PC-9 (cell line): ENCODE data around the gene TLE3. TPM values are rescaled to one million over a fixed set of nuclear protein-coding genes. Genes with fewer than 3 reads are reported as not detected.

Experiments
- BruUV-seq: library from RNA; stranded (reverse); fragments of 400-500 nt; replicated peaks from 2 replicates; lab custom pipeline; 2021; lab: Mats Ljungman, UMichigan
- CTCF ChIA-PET: fragments of 300-600 bp; sonication (Branson Sonifier 250); formaldehyde crosslinking; loops from one replicate; lab custom pipeline; 2022; ENCODE audit warnings: antibody characterized with exemption; lab: Charles Lee
- POLR2A ChIA-PET: fragments of 300-600 bp; sonication (Branson Sonifier 250); formaldehyde crosslinking; loops from one replicate; lab custom pipeline; 2022; ENCODE audit warnings: antibody characterized with exemption; ENCODE audit not compliant: unreplicated experiment; lab: Charles Lee
- DNase-seq, 2 experiments: peaks; one replicate each; pipeline versions ENCODE4 v3.0.0 to v3.0.0-alpha.2; 2015 to 2022; ENCODE audit warnings: mixed read lengths in 1 of 2
- H2AFZ ChIP-seq: fragments of 200-600 bp; sonication (generic); 2 replicates; pipeline ENCODE4 v1.8.1; 2017; ENCODE audit warnings: antibody characterized with exemption
- H3F3A ChIP-seq: fragments of 200-600 bp; sonication (generic); 2 replicates; pipeline ENCODE4 v1.8.1; 2017; ENCODE audit warnings: antibody characterized with exemption, mild to moderate bottlenecking, low read depth; ENCODE audit not compliant: insufficient read depth
- H3K27ac ChIP-seq: fragments of 200-600 bp; sonication (generic); 2 replicates; pipeline ENCODE4 v1.6.1; 2016; ENCODE audit warnings: mixed run types
- H3K27me3 ChIP-seq: fragments of 200-600 bp; sonication (generic); 2 replicates; pipeline ENCODE4 v1.6.1; 2016; ENCODE audit warnings: low read depth, mixed run types; ENCODE audit not compliant: insufficient read depth
- H3K36me3 ChIP-seq: fragments of 200-600 bp; sonication (generic); 2 replicates; pipeline ENCODE4 v1.6.1; 2016; ENCODE audit warnings: low read depth, mixed run types
- H3K4me1 ChIP-seq: fragments of 200-600 bp; sonication (generic); replicated peaks from 2 replicates; pipeline ENCODE4 v1.6.1; 2016; ENCODE audit warnings: mixed run types; ENCODE audit not compliant: insufficient read depth
- H3K4me2 ChIP-seq: fragments of 200-600 bp; sonication (generic); 2 replicates; pipeline ENCODE4 v1.6.1; 2017; ENCODE audit warnings: mixed run types
- H3K4me3 ChIP-seq: fragments of 200-600 bp; sonication (generic); 2 replicates; pipeline ENCODE4 v1.6.1; 2016; ENCODE audit warnings: mixed run types
- H3K79me2 ChIP-seq: fragments of 200-600 bp; sonication (generic); 2 replicates; pipeline ENCODE4 v1.6.1; 2017; ENCODE audit warnings: low read depth, mixed run types
- H3K9me2 ChIP-seq: fragments of 200-600 bp; sonication (generic); 2 replicates; pipeline ENCODE4 v1.8.1; 2017; ENCODE audit warnings: mild to moderate bottlenecking; ENCODE audit not compliant: insufficient read depth
- H3K9me3 ChIP-seq: fragments of 200-600 bp; sonication (generic); 2 replicates; pipeline ENCODE4 v1.8.1; 2016; ENCODE audit warnings: low read depth; ENCODE audit not compliant: insufficient read depth
- H4K20me1 ChIP-seq: fragments of 200-600 bp; sonication (generic); 2 replicates; pipeline ENCODE4 v1.8.1; 2017; ENCODE audit not compliant: insufficient read depth
- EZH2 ChIP-seq: fragments of 200-600 bp; sonication (generic); IDR thresholded peaks from 2 replicates; pipeline ENCODE4 v1.8.0; 2017; ENCODE audit warnings: antibody characterized with exemption, low read depth
- intact Hi-C: fragments of 100-400 bp; cut with micrococcal nuclease; formaldehyde crosslinking; loops from one replicate; pipeline ENCODE4 v1.10.0; 2022; ENCODE audit not compliant: unreplicated experiment
- total RNA-seq: library from RNA; stranded (reverse); gene quantifications from 2 replicates; pipeline ENCODE4 v1.2.3, GENCODE V29; 2021
- TF ChIP-seq, protein P1 (sequence below): fragments of 200-600 bp; sonication (generic); conservative IDR thresholded peaks from 2 replicates; pipeline ENCODE4 v1.6.1; 2017; ENCODE audit warnings: mixed run types, antibody characterized with exemption, mild to moderate bottlenecking, moderate library complexity

TLE3 gene
- total RNA-seq, 1 experiment from 2014 or later, result 51.3 TPM

DNA sequence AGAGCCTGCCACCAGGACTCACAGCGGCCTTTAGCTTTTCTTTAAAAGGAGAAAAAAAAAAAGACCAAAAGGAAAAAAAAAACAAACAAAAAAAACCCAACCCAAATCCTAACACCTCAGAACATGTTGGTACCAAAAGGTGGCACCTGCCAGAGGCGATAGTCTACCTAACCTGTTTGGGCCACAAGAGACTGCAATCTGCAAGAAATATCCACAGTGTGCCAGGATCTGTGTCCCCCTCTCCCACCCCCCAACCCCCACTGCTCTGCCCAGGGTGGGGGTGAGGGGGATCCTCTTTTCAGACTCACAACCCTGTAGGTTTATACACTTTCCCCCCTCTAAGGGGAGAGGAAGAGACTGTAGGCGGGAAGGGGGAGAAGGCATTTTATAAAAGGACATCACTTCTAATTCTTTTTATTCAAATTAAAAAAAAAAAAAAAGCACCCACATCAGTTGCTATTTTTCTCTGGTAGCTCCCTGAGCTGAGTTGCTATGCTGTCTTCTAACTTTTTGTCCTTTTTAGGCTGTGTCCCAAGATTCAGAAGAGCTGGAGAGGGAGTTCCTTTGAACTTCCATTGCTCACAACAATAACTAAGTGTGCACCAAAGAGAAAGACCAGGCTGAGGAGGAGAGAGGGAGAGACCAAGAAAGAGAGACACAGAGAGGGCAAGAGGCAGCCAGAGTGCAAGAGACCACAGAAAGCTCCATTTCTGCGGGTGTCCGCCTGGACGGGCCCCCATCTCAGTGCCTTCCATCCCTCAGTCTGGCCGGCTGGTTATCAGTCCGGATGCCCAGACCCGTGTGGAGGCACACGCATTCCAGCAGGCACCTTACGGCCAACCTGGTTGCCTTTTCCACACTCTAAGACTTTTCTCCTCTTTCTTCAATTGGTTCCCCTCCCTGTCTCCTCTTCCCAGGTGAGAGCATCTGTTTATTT, 48.9 kb downstream of the TLE3 start:
- Histone ChIP-seq H3K4me1 (no peaks in the 10 kb centered on the region), H3K79me2 (no peaks in the 10 kb centered on the region), H3K4me2 (no peak overlapping the region), H3K4me3 (no peak overlapping the region), H3K9me2 (no peaks in the 10 kb centered on the region), H3K27ac (no peak overlapping the region), H4K20me1 (no peaks in the 10 kb centered on the region), H3K9me3 (no peaks in the 10 kb centered on the region), H3K36me3 (no peaks in the 10 kb centered on the region), H2AFZ (no peak overlapping the region), H3K27me3 (no peaks in the 10 kb centered on the region), H3F3A (peaks cover 26% of the 10 kb centered on the region; the same call in 1 of the 2 replicates)
- CTCF ChIA-PET, result interaction anchor here (0.7 kb wide), 1 partner anchor 1672 kb away, joined by 3 read pairs; no protein-coding TSS in a partner anchor
- POLR2A ChIA-PET, result no interaction called here
- TF ChIP-seq, protein P1, sequence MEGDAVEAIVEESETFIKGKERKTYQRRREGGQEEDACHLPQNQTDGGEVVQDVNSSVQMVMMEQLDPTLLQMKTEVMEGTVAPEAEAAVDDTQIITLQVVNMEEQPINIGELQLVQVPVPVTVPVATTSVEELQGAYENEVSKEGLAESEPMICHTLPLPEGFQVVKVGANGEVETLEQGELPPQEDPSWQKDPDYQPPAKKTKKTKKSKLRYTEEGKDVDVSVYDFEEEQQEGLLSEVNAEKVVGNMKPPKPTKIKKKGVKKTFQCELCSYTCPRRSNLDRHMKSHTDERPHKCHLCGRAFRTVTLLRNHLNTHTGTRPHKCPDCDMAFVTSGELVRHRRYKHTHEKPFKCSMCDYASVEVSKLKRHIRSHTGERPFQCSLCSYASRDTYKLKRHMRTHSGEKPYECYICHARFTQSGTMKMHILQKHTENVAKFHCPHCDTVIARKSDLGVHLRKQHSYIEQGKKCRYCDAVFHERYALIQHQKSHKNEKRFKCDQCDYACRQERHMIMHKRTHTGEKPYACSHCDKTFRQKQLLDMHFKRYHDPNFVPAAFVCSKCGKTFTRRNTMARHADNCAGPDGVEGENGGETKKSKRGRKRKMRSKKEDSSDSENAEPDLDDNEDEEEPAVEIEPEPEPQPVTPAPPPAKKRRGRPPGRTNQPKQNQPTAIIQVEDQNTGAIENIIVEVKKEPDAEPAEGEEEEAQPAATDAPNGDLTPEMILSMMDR, result no peak
- TF ChIP-seq EZH2, result no peak
- TSS peak; percentile 21 for BruUV-seq
- DNase-seq, result no peak
- intact Hi-C loops, result no loop called here

DNA sequence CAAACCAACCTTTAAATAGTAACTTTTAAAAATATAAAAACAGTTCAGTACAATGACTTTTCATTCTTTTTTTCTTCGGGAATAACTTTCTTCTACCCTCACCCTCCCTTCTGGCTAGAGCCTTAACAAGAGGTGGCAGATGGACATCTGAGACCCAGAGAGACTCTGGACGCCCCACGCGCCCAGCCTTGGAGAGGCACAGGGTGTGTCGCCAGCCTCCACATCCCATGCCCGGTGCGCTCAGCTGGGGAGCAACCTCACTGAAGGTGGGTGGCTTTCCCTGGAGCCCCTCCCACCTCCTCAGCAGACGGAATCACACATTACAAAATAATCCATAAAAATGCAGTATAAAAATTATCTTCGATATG, 49.5 kb downstream of the TLE3 start:
- no peak for DNase-seq
- no TSS peak for BruUV-seq
- Histone ChIP-seq H3K36me3 (no peaks in the 10 kb centered on the region), H3K4me1 (no peaks in the 10 kb centered on the region), H2AFZ (no peak overlapping the region), H3K27ac (no peak overlapping the region), H3K4me3 (no peak overlapping the region), H3K79me2 (no peaks in the 10 kb centered on the region), H3K27me3 (no peaks in the 10 kb centered on the region), H3K9me2 (no peaks in the 10 kb centered on the region), H4K20me1 (no peaks in the 10 kb centered on the region), H3K9me3 (no peaks in the 10 kb centered on the region), H3F3A (peaks cover 26% of the 10 kb centered on the region; the same call in 1 of the 2 replicates), H3K4me2 (no peak overlapping the region)
- intact Hi-C loops, result no loop called here
- no peak for TF ChIP-seq EZH2
- TF ChIP-seq, protein P1, result no peak
- CTCF ChIA-PET, result no interaction called here
- POLR2A ChIA-PET, result no interaction called here

DNA sequence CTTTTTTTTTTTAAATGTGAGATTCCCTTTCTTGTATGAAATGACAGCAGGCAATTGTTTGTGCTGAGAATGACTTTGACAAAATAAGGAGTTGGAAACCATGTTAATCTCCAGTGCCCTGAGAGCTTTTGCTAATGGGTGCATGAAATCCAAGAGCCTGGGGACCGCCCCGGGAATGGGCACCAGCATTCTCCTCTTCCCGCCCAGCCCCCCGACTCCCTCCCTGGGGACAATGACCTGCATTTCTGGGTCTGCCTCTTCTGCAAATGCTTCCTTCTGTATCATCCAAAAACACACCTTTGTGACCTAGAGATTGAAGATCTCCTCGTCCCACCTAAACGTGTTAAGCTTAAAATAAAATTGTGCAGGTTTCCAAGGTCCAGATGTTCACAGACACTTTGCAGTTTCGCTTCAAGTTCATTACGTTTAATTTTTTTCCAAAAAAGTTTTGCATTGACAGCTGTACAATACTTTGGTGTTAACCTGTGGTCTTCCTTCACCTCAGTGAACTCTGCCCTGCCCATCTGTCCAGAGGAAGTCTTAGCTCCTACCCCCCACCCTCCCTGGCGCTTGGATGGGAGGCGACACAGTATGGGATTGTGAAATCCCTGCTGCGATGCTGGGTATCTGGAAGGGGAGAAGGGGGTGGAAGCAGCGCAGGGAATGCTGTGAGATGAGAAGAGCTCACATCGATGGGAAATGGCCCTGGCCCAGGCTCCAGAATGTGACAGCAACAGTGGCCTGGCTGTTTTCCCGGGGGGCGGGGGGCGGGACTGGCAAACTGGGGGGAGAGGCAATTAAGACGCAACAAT, 50.1 kb downstream of the TLE3 start:
- intact Hi-C loops, result no loop called here
- no TSS peak for BruUV-seq

More for the DNA sequence above, 50.1 kb downstream of the TLE3 start:
- no peaks in the 10 kb centered on the region for H3K36me3 ChIP-seq
- H4K20me1 ChIP-seq, result no peaks in the 10 kb centered on the region
- peaks cover 26% of the 10 kb centered on the region; the same call in 1 of the 2 replicates for H3F3A ChIP-seq
- H3K4me2 ChIP-seq, result no peak overlapping the region
- DNase-seq, result no peak
- H2AFZ ChIP-seq, result no peak overlapping the region
- H3K4me3 ChIP-seq, result no peak overlapping the region
- H3K4me1 ChIP-seq, result no peaks in the 10 kb centered on the region
- no peaks in the 10 kb centered on the region for H3K27me3 ChIP-seq
- CTCF ChIA-PET, result no interaction called here
- POLR2A ChIA-PET, result no interaction called here
- H3K27ac ChIP-seq, result no peak overlapping the region
- TF ChIP-seq EZH2, result no peak
- TF ChIP-seq, protein P1, result no peak
- no peaks in the 10 kb centered on the region for H3K79me2 ChIP-seq
- H3K9me2 ChIP-seq, result no peaks in the 10 kb centered on the region
- H3K9me3 ChIP-seq, result no peaks in the 10 kb centered on the region
